Measurements from ENCODE around the gene RMDN2.

DNA sequence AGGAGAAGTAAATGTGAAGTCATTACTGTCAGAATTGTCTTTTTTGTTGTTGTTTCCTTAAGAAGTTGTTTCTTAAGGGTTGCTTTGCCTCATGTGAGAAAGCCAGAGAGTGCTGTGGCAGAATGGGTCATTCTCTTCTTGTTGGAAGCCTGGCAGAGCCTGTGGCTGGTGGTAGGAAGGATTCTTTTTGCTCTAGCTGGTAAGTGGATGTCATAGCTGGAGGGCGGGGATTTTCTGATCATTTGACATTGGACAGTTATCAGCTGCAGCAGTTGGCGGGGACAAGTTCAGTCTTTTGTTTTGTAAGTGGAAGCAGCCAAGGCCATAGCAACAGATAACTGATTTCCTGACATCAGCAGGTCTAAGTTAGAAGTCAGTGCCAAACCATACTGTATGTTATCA, 5.5 kb upstream of the RMDN2 start:
- peak; percentile 62 for TF ChIP-seq POLR2A (IDR thresholded peaks at IDR 0.05; ENCODE audit: low read length)
- TF ChIP-seq GATA1 (IDR thresholded peaks at IDR 0.05; ENCODE audit: low read depth, low read length) = no peak
